H1 (cell line): ENCODE results near the gene PTGES. TPM values are rescaled to one million over a fixed set of nuclear protein-coding genes. Genes with fewer than 3 reads are reported as not detected.

Experiments
- CHD7 ChIP-seq: fragments of 300-600 bp; sonication (generic); IDR thresholded peaks from 2 replicates; pipeline ENCODE4 v1.7.1; 2012; ENCODE audit warnings: low read length, moderate library complexity, mild to moderate bottlenecking, inconsistent platforms; ENCODE audit not compliant: insufficient replicate concordance
- EZH2 ChIP-seq: fragments of 200-600 bp; sonication (generic); IDR thresholded peaks from 2 replicates; pipeline ENCODE4 v1.7.1; 2012; ENCODE audit warnings: low read depth, mild to moderate bottlenecking, moderate library complexity, low read length, inconsistent platforms; ENCODE audit not compliant: severe bottlenecking
- POLR2AphosphoS5 ChIP-seq: IDR thresholded peaks from 2 replicates; pipeline ENCODE4 v1.6.1; 2011; ENCODE audit warnings: low read depth, low read length
- SP4 ChIP-seq: IDR thresholded peaks from 2 replicates; pipeline ENCODE4 v1.6.1; 2012; ENCODE audit warnings: low read length, inconsistent platforms
- polyA plus RNA-seq, 7 experiments: library from polyadenylated mRNA; depleted of rRNA in 3 of 7; stranded (reverse) in 5 of 7; unstranded in 2 of 7; fragments of >200 nt in 5 of 7; fragments of 200-250 nt in 2 of 7; gene quantifications; 1 replicate in 5 of 7; 2 replicates in 1 of 7; 4 replicates in 1 of 7; pipeline versions ENCODE4 v1.2.1 to v1.2.3, GENCODE V29; 2011 to 2013; ENCODE audit warnings: missing spikeins in 2 of 7, mixed read lengths in 2 of 7
- total RNA-seq: library from RNA; stranded (reverse); fragmentation: NEBNext Ultra II Directional; extraction: Animal tissue kit (Norgen Biotek cat#: 25700); gene quantifications from 2 replicates; pipeline ENCODE4 v1.2.1, GENCODE V29; 2021
- TF ChIP-seq, protein P1 (sequence below): IDR thresholded peaks from 2 replicates; pipeline ENCODE4 v1.6.1; 2012; ENCODE audit warnings: low read length, inconsistent platforms

The PTGES gene
- total and polyA plus RNA-seq, 2 of the 8 experiments (the other 6 are each of a cell fraction or from before 2014, with no cell fraction given) = 3.2 to 5.1 TPM

- TF ChIP-seq CHD7 = no peak
- TF ChIP-seq EZH2 = no peak
- no peak for TF ChIP-seq SP4
- TF ChIP-seq POLR2AphosphoS5 = no peak
- TF ChIP-seq, protein P1, sequence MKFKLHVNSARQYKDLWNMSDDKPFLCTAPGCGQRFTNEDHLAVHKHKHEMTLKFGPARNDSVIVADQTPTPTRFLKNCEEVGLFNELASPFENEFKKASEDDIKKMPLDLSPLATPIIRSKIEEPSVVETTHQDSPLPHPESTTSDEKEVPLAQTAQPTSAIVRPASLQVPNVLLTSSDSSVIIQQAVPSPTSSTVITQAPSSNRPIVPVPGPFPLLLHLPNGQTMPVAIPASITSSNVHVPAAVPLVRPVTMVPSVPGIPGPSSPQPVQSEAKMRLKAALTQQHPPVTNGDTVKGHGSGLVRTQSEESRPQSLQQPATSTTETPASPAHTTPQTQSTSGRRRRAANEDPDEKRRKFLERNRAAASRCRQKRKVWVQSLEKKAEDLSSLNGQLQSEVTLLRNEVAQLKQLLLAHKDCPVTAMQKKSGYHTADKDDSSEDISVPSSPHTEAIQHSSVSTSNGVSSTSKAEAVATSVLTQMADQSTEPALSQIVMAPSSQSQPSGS = no peak
Observed at GRCh38 chr9:129694243-129694646, 58.6 kb downstream of the PTGES start (continued).
